Hematopoietic multipotent progenitor cell treated with erythropoietin and hydrocortisone succinate and interleukin-3 and kit ligand, for 4 days (in vitro differentiated cells): Measurements from ENCODE around the gene TMUB1.
A peak's percentile ranks its signal among the peaks of the same experiment; 100 is the strongest.

Experiments used
- DNase-seq: peaks from one replicate; pipeline ENCODE4 v3.0.0-alpha.2; 2015

Gene TMUB1

DNA sequence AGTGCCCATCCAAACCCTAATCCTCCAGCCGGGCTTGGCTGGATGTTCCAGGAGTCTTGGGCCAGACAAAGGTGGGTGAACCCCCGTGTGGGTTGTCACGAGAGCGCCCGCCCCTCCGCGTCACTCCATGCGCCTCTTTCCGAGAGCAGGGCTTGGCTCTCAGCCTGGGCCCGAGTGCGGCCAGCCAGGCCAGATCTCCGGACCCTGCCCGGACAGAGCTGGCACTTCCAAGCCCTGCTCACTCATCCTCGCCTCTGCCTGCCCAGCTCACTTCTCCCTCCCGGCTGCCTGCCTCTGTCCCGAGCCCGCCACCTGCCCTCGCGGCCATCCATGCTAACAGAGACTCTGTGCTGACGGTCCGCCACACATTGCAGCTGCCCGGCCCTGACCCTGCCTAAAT, 37.6 kb upstream of the TMUB1 start:
- no peak for DNase-seq

DNA sequence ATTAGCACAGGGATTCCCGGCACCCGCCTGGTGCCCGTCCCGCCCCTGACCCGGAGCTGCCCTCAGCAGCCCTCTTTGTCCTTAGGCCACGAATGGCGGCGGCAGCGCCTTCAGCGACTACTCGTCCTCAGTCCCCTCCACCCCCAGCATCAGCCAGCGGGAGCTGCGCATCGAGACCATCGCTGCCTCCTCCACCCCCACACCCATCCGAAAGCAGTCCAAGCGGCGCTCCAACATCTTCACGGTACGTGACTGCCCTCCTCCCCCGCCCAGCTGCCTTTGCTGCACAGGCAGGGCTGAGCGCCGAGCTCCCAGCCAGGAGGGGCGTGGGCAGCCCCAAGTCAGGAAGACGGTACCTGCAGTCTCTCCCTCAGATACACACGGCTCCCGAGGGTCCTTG, 36.6 kb upstream of the TMUB1 start:
- no peak for DNase-seq

DNA sequence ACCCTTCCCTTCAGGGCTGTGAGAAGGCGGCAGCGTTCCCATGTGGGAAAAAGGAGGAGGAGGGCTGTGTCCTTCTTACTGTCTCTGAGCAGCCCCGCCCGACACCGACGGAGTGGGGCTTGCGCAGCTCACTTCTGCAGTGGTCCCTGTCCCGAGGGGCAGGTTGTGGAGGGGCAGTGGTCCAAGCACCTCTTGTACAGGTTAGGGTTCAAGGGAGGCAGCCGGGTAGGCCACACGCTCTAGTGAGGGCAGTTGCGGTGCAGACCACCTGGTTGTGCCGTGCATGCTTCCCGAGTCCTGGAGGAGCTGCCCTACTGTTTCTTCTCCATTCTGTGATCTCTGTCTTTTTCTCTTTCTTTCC, 35.7 kb upstream of the TMUB1 start:
- no peak for DNase-seq

DNA sequence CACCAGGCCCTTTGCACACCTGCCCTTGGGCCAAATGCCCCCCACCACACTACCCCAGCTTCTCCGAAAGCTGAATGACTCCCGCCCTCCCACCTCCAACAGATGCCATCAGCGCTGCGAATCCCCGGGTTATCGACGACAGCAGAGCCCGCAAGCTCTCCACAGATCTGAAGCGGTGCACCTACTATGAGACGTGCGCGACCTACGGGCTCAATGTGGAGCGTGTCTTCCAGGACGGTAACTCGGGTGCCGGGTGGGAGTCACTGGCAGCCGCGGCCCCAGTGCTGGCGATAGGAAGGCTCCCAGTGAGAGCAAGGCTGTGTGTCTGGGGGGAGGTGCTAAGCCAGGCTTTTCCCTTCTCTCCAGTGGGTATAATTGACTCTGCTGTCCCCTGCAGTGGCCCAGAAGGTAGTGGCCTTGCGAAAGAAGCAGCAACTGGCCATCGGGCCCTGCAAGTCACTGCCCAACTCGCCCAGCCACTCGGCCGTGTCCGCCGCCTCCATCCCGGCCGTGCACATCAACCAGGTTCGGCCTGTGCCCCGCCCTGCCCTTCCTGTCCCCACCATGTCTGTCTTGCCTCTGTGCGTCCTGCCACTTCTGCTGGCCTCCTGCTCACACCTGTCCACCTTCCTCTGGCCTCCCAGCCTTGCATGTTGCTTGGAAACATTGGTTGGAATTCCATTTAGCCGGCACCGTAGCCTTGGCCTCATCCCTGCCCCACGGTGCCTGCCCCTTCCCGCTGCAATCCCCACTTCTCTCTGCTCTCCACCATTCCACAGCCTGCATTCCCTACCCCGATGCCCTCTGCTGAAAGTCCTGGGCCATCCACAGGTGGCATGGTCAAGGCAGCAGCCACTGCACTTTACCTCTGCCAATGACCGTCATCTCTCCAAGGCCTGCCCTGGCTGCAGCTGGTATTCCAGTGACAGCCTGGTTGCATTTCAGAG, 35.1 kb upstream of the TMUB1 start:
- no peak for DNase-seq

DNA sequence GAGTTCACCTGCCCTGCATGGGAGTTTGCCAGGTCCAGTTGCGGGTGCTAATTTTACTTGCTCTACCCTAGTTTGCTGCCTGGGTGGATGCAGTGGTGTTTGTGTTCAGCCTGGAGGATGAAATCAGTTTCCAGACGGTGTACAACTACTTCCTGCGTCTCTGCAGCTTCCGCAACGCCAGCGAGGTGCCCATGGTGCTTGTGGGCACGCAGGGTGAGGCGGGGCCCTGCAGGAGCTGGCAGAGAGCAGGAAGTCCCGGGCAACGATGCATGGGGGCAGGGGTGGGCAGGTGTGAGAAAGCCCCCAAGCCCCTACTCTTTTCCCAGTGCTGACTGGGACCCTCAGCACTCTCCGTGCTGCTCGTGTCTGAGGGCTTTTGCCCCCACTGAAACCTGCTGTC, 34.3 kb upstream of the TMUB1 start:
- no peak for DNase-seq

DNA sequence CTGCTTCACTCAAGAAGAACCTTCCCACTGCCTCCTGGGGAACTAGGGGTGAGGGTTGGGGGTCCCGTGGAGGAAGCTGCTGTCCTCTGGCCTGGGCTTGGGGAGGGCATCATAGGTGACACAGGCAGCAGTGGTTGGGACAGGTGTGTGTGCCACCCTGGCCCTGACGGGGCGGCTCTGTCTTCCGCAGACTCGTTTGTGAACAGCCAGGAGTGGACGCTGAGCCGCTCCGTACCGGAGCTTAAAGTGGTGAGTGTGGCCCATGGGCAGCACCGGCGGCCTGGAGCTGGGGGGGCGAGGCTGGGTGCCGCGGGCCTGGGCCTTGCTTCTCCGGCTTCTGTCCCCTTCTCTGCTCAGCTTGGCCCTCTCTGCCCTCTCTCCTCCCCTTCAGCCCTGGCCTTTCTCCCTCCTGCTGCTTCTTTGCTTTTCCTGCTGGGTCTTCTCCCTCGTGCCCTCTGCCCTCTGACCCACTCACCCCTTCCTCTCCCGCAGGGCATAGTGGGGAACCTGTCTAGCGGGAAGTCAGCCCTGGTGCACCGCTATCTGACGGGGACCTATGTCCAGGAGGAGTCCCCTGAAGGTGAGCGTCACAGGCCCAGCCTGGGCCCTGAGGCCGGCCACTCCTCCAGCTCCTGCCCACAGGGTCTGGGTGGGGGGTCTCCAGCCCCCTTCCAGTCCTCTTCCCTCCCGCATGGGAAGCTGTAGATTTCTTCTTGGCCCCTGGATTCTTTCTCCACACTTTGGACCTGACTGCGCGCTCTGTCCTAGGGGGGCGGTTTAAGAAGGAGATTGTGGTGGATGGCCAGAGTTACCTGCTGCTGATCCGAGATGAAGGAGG, 33.5 kb upstream of the TMUB1 start:
- DNase-seq, result no peak

DNA sequence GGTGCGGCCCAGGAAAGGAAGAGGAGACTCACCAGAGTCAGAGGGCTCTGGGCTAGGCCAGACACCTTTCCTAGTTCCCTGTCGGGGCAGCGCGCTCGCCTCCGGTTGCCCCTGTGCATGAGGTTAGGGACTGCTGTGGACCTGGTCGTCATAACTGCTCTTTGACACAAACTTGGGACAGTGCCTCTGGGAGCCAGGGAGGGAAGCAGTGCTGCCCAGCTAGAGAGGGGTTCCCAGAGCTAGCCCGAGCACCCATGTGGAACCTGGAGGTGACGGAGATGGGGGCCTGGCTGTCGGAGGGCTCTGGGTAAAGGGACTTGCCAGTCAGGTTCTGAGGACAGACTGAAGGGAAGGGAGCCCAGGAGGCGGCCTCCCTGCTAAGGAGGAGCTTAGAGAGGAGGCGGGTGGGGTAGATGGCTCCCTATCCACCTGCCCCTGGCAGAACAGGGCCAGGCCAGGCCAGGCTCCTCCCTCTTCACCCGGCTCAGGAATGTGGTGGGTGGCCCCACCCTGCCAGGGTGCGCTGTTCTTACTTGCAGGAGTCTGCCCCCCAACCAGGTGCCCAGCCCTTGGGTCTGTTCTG, 32.6 kb upstream of the TMUB1 start:
- no peak for DNase-seq

DNA sequence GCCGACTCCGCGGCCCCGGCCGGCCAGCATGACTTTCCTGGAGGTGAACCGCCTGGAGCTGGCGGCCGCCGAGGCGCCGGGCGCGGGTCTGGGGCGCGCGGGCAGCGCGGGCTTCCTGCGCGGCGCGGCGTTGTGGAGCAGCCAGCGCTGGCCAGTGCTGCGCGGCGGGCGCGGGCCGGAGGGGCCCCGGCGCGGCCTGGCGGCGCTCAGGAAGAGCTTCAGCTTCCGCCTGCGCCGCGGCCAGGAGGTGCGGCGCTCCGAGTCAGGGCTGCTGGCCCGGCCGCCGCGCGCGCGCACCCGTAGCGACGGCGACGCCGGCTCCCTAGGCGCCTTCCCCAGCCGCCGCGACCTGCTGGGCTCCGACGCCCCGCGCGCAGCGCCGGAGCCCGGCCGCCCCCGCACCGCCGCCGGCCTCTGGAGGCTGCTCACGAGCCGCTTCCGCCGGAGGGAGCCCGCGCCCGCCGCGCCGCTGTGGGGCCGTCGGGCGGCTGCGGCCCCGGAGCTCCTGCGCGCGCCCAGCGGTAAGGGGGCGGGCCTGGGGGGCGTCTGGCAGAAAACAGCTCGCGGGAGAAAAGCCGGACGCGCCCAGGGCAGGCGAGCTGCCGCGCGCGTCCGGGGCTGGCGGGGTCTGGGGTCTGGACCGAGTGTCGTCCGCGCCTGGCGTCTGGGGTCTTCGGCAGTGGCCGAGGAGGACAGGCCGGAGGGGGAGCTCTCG, 32.0 kb upstream of the TMUB1 start:
- DNase-seq, result peak; percentile 69

DNA sequence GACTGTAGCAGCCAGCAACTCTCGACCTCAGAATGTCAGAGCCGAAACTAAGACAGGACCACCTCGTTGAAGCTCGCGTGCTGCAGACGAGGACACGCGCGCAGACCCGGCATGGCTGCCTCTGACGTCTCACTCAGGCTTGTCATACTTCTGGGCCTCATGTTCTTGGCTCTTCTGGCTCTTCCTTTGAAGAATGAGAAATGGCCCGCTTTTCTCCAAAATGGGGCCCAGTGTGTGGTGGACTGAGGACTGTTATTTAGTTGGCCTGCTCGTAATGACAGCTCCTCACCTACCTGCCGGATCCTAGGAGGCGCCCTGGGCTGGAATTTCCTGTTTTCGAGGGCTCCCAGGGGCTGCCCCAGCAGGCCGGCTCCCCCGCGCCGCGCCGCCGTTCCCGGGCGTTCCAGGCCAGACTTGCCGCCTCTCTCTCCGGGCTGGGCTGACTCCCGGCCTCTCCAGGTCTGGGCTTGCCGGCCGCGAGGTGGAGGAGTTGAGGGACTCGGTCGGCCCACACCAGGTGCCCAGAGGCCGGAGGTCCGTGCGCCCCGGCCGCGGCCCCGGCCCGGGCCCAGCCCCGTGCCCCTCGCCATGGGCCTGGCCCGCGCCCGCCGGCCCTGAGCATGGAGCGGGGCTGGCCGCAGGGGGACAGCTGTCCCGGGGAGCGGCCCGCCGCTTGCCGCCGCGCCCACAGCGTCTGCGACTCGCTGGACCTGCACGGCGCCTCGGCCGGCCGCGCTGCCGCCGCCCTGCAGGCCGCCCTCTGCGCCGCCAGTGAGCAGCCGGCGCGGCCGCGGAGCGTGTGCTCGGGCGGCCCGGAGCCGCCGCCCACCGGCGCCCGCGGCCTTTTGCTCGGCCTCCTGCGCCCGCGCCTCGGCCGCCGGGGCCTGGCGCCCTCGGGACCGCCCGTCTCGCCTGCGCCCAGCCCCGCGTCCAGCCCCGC, 31.1 kb upstream of the TMUB1 start:
- peak; percentile 67 for DNase-seq

DNA sequence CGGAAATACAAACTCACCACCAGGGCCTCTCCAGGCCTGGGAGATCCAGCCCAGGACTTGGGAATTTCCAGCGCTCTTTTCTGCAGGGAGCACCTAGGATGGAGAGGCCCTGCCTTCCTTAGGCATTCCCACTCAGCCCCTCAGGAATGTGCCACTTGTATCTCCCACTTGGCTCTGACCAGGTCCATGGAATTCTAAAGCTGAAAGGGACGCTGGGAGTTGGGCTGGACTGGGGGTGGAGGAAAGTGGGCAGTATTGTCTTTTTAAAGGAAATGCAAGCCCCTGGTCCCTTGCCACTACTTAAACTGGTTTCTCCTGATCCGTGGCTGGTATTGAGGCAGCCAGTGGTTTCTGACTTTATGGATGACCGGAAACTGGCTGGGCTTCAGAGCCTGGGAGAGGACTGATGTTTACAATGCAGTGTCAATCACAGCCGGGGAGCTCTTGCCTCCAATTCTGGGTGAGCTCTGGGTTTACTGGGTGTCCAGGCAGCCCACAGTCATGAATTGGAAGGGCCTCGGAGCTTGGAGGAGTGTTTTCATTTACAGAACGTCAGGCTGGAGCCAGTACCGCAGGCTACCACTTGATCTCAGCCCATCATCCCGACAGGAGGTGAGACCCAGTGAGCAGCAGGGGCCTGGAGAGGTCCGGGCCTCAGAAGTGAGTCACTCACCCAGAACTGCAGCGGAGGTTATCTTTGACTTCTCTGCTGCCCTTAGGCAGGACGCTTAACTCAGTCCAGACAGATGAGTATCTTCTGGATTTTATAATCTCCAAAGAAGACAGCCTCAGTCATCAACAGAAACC, 30.3 kb upstream of the TMUB1 start:
- peak; percentile 35 for DNase-seq

DNA sequence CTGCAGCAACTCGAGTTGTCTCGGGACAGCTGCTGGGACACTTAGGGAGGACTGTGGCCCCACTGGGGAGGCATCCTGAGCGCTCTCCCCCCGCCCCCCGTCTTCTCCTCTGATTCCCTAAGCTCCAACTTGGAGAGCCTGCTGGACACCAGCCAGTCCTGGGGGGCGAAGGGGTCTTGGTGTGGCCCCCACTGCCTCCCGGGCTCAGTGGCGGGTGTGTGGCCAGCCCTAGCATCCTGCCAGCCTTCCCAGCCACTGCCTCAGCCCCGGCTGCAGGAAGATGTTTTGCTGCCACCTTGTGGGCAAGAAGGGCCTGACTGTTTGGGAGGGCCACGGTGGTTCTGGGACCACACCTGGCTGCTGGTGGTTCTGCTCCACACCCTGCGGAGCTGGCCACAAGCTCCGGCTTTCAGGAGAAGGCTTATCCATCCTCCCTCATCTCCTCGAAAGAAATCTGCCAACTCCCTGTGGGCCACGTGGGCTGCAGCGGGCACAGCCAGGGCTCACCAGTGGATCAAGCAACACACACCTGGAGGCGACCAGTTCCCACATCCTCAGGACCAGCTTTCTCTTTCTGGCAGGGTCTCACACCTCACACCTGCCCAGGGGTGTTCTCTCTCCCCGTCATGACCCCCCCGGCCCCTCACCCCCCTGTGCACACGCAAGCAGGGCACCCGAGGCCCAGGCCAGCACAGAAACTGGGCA, 27.8 kb upstream of the TMUB1 start:
- DNase-seq, result peak; percentile 85

DNA sequence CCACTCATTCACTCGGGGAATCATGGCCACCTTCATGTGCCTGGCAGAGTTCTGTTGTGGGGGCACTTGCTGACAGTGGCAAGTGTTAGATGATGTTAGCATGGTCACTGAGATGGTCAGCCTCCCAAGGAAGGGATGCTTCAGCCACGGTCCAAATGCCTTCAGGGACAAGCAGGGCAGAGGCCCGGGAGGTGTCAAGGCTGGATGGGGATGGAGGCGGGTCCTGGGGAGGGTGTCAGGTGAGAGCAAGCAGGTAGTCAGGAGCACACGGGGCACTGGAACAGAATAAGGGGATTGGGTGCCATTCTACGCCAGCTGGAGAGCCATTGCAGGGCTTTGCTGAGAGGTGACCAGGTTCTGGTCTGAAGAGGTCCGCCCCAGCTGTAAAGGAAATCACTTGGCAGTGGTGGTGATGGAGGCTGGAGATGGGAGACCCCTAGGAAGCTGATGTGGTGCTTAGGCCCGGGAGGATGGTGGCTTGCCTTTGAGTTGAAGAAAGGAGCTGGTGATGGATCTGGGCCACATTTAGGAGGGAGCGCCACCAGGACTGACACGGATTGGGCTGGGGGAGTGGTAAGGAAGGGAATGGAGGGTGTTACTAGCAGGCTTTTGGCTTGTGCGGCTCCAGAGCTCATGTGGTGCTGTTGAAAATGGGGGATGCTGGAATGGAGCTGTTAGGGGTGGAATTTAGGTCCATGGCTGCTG, 27.1 kb upstream of the TMUB1 start:
- DNase-seq, result no peak

DNA sequence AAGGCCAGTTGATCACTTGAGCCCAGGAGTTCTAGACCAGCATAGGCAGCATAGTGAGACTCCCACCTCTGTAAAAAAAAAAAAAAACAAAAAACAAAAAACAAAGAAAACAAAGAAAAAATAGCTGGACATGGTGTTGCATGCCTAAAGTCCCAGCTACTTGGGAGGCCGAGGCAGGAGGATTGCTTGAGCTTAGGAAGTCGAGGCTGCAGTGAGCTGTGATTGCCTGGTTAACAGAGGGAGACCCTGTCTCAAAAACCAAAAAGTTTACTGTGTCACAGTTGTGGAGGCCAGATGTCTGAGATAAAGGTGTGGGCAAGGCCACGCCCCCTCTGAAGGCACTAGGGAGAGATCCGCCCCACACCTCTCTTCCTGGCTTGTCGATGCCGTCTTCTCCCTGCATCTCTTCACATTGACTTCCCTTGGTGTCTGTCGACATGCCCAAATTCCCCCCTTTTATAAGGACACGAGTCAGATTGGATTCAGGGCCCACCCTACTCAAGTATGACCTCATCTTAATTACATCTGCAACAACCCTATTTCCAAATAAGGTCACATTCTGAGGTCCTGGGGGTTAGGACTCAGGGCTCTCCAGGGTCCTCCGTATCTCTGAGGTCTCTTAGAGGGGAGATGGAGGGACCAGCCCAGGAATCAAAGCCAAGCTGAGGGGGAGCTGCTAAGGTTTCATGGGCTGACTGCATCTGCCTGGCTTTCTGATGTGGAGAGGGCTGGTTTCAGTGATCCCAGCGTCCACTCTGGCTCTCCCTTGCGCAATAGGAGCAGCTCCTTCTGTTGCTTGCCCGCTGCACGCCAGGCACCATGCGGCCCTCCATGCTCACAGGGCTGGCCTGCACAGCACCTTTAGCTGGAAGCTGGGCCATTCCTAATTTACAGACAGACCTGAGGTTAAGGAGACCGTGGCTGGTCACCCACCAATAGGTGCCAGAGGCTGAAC, 26.1 kb upstream of the TMUB1 start:
- no peak for DNase-seq

DNA sequence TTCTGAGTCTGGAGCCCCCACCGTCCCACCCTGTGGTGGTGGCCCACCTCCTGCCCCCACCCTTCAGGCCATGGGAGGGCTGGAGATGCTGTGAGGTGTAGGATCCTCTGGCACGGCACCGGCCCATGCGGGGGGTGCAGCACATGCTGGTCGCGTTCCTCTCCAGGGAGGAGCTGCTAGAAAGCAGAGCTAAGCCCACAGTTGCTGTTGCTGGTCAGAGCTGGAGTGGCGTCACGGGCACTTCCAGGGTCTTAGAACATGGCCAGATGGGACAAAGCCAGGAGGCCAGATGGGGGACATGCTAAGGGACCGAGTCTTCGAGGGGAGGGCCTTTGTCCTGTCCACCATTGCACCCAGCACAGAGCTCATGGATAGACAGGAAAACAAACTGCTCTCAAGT, 24.6 kb upstream of the TMUB1 start:
- DNase-seq, result no peak

DNA sequence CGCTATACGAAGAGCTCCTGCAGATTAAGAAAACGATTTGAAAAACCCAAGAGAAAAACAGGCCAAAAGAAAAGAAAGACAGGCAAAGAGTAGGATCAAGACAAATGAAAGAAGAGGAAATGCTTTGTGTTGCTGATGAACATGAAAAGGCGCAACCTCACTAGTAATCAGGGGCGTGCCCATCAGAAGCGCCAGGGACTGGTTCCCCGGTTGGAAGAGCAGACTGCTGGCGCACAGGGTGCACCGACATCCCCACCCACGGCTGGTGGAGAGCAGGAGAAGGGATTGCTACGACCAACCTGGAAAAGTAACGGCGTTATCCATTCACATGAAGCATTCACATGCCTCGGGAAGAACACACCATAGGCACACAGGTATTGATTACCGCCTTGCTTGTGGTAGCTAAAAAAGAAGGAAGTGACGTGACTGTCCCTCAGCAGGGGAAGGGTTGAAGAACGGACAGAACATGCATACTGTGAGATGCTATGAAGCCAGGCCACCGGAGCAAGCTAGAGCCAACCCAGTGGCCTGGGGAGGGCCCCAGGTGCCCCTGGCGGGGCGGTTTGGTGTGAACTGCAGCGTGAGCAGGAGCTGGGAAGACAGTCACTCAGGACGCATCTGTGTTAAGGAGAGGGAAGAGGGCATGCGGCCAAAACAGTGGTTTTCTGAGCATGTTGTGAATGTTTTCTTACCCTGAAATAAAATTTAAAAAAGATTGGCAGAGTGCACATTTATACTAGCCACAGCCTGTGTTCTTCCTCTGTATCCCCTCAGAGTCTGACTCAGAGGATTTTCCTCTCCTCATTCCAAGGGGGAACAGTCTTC, 21.3 kb upstream of the TMUB1 start:
- DNase-seq, result peak; percentile 37

DNA sequence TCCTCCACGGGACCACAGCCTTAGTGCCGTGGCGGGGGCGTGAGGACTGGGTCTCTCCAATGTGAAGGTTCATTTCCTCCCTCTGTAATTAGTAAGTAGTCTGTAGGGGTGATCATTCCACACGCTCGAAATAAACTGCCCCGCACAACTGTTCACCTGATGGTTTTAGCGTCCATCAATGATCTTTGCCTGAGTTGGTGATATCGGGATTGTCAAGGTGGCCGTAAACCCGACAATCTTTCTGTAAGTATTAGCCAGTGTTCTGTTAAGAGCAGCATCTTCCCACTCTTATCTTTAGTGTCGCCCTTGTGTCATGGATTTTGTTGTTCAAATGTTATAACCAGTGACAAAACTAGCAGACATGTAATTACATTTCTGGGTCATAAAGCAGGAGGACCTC, 20.7 kb upstream of the TMUB1 start:
- DNase-seq, result no peak

DNA sequence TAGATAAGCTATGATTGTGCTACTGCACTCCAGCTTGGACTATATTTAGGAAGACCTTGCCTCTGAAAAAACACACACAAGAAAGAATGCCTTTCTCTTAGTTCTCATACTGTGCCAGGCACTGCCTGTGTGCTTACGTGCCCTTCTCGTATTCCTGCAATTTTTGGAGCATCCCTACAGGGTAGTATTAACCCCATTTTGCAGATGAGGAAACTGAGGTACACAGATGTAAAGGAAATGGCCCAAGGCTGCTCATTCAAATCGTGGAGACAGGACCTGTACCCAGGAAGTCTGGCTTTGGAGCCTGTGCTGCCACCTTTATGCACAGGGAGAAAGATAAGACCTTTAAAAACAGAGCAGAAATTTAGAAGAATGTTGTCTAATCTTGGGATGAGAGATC, 19.7 kb upstream of the TMUB1 start:
- no peak for DNase-seq
